B cell (primary cell): ENCODE data around the gene RMND1. TPM values are rescaled to one million over a fixed set of nuclear protein-coding genes. Genes with fewer than 3 reads are reported as not detected.
A peak's percentile ranks its signal among the peaks of the same experiment; 100 is the strongest.

ENCODE experiments used
- ATAC-seq: fragments of 200-7000 bp; cut with Tn5 transposase; one replicate; pipeline ENCODE4 v1.10.0; 2021; ENCODE audit warnings: low read depth, mild to moderate bottlenecking, moderate number of reproducible peaks, moderate library complexity
- CTCF ChIA-PET: fragments of 350-600 bp; sonication (Branson Sonifier 250); formaldehyde crosslinking; loops from one replicate; lab custom pipeline; 2021; ENCODE audit warnings: antibody characterized with exemption, inconsistent platforms; lab: Charles Lee
- POLR2A ChIA-PET: fragments of 350-600 bp; sonication (Branson Sonifier 250); formaldehyde crosslinking; loops from one replicate; lab custom pipeline; 2021; ENCODE audit warnings: antibody characterized with exemption; lab: Charles Lee
- DNase-seq: peaks from one replicate; pipeline ENCODE4 v3.0.0; 2013
- H2AFZ ChIP-seq: 2 replicates; pipeline ENCODE4 v1.6.1; 2012; ENCODE audit warnings: mild to moderate bottlenecking, low read depth, low read length; ENCODE audit not compliant: insufficient read depth, poor library complexity, severe bottlenecking
- H3K27ac ChIP-seq, 2 donors: 1 replicate in 1 of 2; 2 replicates in 1 of 2; pipeline ENCODE4 v1.5.1; 2012 to 2013; ENCODE audit warnings: low read length in 2 of 2, mild to moderate bottlenecking in 2 of 2, moderate library complexity in 1 of 2
- H3K27me3 ChIP-seq, 4 experiments: fragments of 200-600 bp in 1 of 4; sonication (generic) in 1 of 4; replicated peaks in 1 of 4; 1 replicate in 2 of 4; 2 replicates in 2 of 4; pipeline versions ENCODE4 v1.6.1 to v1.7.0; 2013 to 2016; ENCODE audit warnings: low read length in 3 of 4, mild to moderate bottlenecking in 2 of 4, mixed read lengths in 1 of 4, moderate library complexity in 1 of 4; ENCODE audit not compliant: insufficient read depth in 4 of 4, control insufficient read depth in 3 of 4; ENCODE audit errors: control extremely low read depth in 1 of 4
- H3K36me3 ChIP-seq, 2 experiments: replicated peaks in 1 of 2; 1 replicate in 1 of 2; 2 replicates in 1 of 2; pipeline versions ENCODE4 v1.6.1 to v1.7.1; 2013; ENCODE audit warnings: low read length in 1 of 2; ENCODE audit not compliant: insufficient read depth in 2 of 2, control insufficient read depth in 1 of 2; ENCODE audit errors: control extremely low read depth in 1 of 2, extremely low read depth in 1 of 2
- H3K4me1 ChIP-seq, 2 donors: fragments of 200-600 bp in 1 of 2; sonication (generic) in 1 of 2; 1 replicate in 1 of 2; 2 replicates in 1 of 2; pipeline versions ENCODE4 v1.5.1 to v1.6.1; 2013 to 2017; ENCODE audit warnings: low read length in 2 of 2; ENCODE audit not compliant: control insufficient read depth in 2 of 2, insufficient read depth in 2 of 2
- H3K4me2 ChIP-seq: replicated peaks from 2 replicates; pipeline ENCODE3; 2012; ENCODE audit warnings: mild to moderate bottlenecking, low read depth, low read length; ENCODE audit not compliant: poor library complexity, severe bottlenecking
- H3K4me3 ChIP-seq, 5 experiments: fragments of 200-600 bp in 1 of 5; sonication (generic) in 1 of 5; 1 replicate in 3 of 5; 2 replicates in 2 of 5; pipeline versions ENCODE4 v1.5.1 to v1.7.0; 2011 to 2016; ENCODE audit warnings: low read length in 4 of 5, mild to moderate bottlenecking in 4 of 5, low read depth in 2 of 5, control low read depth in 1 of 5, moderate library complexity in 1 of 5; ENCODE audit not compliant: insufficient read depth in 1 of 5; ENCODE audit errors: control extremely low read depth in 1 of 5, extremely low read depth in 1 of 5
- H3K79me2 ChIP-seq: fragments of 200-600 bp; sonication (generic); one replicate; pipeline ENCODE4 v1.6.0; 2016; ENCODE audit warnings: low read length; ENCODE audit not compliant: control insufficient read depth, insufficient read depth
- H3K9ac ChIP-seq: fragments of 200-600 bp; sonication (generic); 2 replicates; pipeline ENCODE4 v1.6.1; 2017; ENCODE audit warnings: mild to moderate bottlenecking, low read length, moderate library complexity
- H3K9me3 ChIP-seq, 3 donors: one replicate each; pipeline versions ENCODE4 v1.6.1 to v1.7.1; 2013; ENCODE audit warnings: low read length in 2 of 3; ENCODE audit not compliant: control insufficient read depth in 2 of 3, insufficient read depth in 1 of 3; ENCODE audit errors: control extremely low read depth in 1 of 3
- H4K20me1 ChIP-seq: 2 replicates; pipeline ENCODE4 v1.6.0; 2012; ENCODE audit warnings: mild to moderate bottlenecking, low read length; ENCODE audit not compliant: insufficient read depth, control insufficient read depth, poor library complexity, severe bottlenecking
- H3K27ac Mint-ChIP-seq: one replicate; pipeline ENCODE4 v1.8.0; 2021; ENCODE audit warnings: mixed read lengths
- H3K27me3 Mint-ChIP-seq: one replicate; pipeline ENCODE4 v1.8.0; 2021; ENCODE audit warnings: mixed read lengths
- H3K4me1 Mint-ChIP-seq: one replicate; pipeline ENCODE4 v1.8.0; 2021; ENCODE audit warnings: mixed read lengths
- H3K4me3 Mint-ChIP-seq: one replicate; pipeline ENCODE4 v1.8.0; 2021; ENCODE audit warnings: mixed read lengths
- H3K9me3 Mint-ChIP-seq: one replicate; pipeline ENCODE4 v1.8.0; 2022; ENCODE audit warnings: mixed read lengths; ENCODE audit not compliant: insufficient read depth
- EZH2 ChIP-seq: IDR thresholded peaks from 2 replicates; pipeline ENCODE4 v1.6.1; 2012; ENCODE audit warnings: borderline replicate concordance, low read depth, mild to moderate bottlenecking, moderate library complexity, low read length; ENCODE audit not compliant: insufficient read depth, poor library complexity, severe bottlenecking
- WGBS: methylation state at CpG from one replicate; pipeline ENCODE4 v1.1.5; 2013; ENCODE audit warnings: missing lambda C conversion rate; ENCODE audit not compliant: insufficient coverage; 5-methylcytosine and 5-hydroxymethylcytosine counted together
- intact Hi-C: fragments of 100-400 bp; cut with micrococcal nuclease; formaldehyde crosslinking; loops from one replicate; pipeline ENCODE4 v1.10.0; 2022
- polyA plus RNA-seq: library from polyadenylated mRNA; depleted of rRNA; stranded (reverse); fragments of >200 nt; gene quantifications from 2 replicates; pipeline ENCODE4 v1.2.3, GENCODE V29; 2012
- total RNA-seq, 2 donors: library from RNA; stranded (reverse); fragments of 120-200 nt in 1 of 2; gene quantifications; 1 replicate in 1 of 2; 2 replicates in 1 of 2; pipeline versions ENCODE4 v1.2.3 to v1.2.4, GENCODE V29; 2013 to 2022
- TF ChIP-seq, protein P1 (sequence below): fragments of 200-600 bp; IDR thresholded peaks from one replicate; pipeline ENCODE4 v1.8.0; 2022; ENCODE audit warnings: antibody characterized with exemption, mild to moderate bottlenecking

RMND1 gene
- total and polyA plus RNA-seq, 2 donors (not counting 1 experiment from before 2014, with no cell fraction given) = 4.3 to 15.7 TPM

DNA sequence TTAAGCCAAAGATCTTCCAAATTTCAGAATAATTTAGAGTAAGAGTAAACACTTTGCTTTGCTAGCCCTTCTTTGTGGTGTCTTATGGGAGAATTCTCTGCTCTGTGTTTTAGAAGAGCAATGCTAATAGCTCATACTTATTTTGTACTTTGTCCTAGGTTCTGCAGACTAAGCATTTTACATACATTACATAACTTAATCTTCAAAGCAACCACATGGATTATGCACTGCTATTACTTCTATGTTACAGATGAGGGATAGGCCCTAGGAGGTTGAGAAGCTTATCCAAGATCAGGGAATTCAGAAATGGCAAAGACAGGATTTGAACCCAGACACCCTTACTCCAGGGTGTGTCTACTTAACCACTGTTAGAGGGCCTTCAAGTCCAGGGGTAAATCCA is 32.1 kb upstream of the RMND1 start:
- H4K20me1 ChIP-seq = no peaks in the 10 kb centered on the region
- ChIA-PET CTCF (no interaction called here), POLR2A (no interaction called here)
- no peak for DNase-seq
- H3K4me3 ChIP-seq = no peak overlapping the region
- intact Hi-C loops = no loop called here
- no peak overlapping the region for H3K4me2 ChIP-seq
- peaks cover 18% of the 10 kb centered on the region for H3K4me1 Mint-ChIP-seq
- H3K27ac ChIP-seq = no peak overlapping the region
- H3K4me1 ChIP-seq = peaks cover 13 to 15% of the 10 kb centered on the region in 2 donors
- H3K79me2 ChIP-seq = no peaks in the 10 kb centered on the region
- H3K9ac ChIP-seq = no peak overlapping the region
- TF ChIP-seq, protein P1, sequence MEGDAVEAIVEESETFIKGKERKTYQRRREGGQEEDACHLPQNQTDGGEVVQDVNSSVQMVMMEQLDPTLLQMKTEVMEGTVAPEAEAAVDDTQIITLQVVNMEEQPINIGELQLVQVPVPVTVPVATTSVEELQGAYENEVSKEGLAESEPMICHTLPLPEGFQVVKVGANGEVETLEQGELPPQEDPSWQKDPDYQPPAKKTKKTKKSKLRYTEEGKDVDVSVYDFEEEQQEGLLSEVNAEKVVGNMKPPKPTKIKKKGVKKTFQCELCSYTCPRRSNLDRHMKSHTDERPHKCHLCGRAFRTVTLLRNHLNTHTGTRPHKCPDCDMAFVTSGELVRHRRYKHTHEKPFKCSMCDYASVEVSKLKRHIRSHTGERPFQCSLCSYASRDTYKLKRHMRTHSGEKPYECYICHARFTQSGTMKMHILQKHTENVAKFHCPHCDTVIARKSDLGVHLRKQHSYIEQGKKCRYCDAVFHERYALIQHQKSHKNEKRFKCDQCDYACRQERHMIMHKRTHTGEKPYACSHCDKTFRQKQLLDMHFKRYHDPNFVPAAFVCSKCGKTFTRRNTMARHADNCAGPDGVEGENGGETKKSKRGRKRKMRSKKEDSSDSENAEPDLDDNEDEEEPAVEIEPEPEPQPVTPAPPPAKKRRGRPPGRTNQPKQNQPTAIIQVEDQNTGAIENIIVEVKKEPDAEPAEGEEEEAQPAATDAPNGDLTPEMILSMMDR = no peak
- no peak for TF ChIP-seq EZH2
- no peaks in the 10 kb centered on the region for H3K9me3 Mint-ChIP-seq
- H2AFZ ChIP-seq = no peak overlapping the region
- H3K36me3 ChIP-seq = no peaks in the 10 kb centered on the region
- peaks cover 0 to 4% (median 0%) of the 10 kb centered on the region in 3 donors for H3K9me3 ChIP-seq
- H3K27ac Mint-ChIP-seq = no peak overlapping the region
- H3K27me3 ChIP-seq = no peaks in the 10 kb centered on the region
- no peak for ATAC-seq
- no peaks in the 10 kb centered on the region for H3K27me3 Mint-ChIP-seq
- H3K4me3 Mint-ChIP-seq = no peak overlapping the region

GRCh38 chr6:151482290-151482689 is 30.4 kb upstream of the RMND1 start:
- H3K9me3 Mint-ChIP-seq = no peaks in the 10 kb centered on the region
- H3K4me2 ChIP-seq = peak overlapping the region; percentile 64
- ATAC-seq = no peak
- TF ChIP-seq, protein P1 = no peak
- no peak for TF ChIP-seq EZH2
- no peaks in the 10 kb centered on the region for H3K27me3 Mint-ChIP-seq
- no peaks in the 10 kb centered on the region for H3K36me3 ChIP-seq
- H3K4me3 Mint-ChIP-seq = peak overlapping the region; percentile 82
- CTCF ChIA-PET = interaction anchor here (0.7 to 0.9 kb wide), 2 partner anchors 9 to 158 kb away, joined by 4 read pairs; no protein-coding TSS in a partner anchor
- peaks cover 13 to 15% of the 10 kb centered on the region in 2 donors for H3K4me1 ChIP-seq
- no CpG with 5 or more reads among the region's 5 CpGs for WGBS
- H3K9me3 ChIP-seq = peaks cover 0 to 4% (median 0%) of the 10 kb centered on the region in 3 donors
- peak overlapping the region; percentile 53 to 58 for H3K27ac ChIP-seq
- DNase-seq = peak; percentile 25
- H3K9ac ChIP-seq = peak overlapping the region; percentile 53
- POLR2A ChIA-PET = interaction anchor here (0.7 kb wide), 1 partner anchor 34 kb away, joined by 7 read pairs; no protein-coding TSS in a partner anchor
- no peaks in the 10 kb centered on the region for H3K27me3 ChIP-seq
- intact Hi-C loops = no loop called here
- no peaks in the 10 kb centered on the region for H3K79me2 ChIP-seq
- H3K27ac Mint-ChIP-seq = peak overlapping the region; percentile 89
- peak overlapping the region in 3 of 5 experiments; percentile 17 to 33 (median 26) for H3K4me3 ChIP-seq
- no peaks in the 10 kb centered on the region for H4K20me1 ChIP-seq
- peak overlapping the region; percentile 41 for H2AFZ ChIP-seq
- peaks cover 18% of the 10 kb centered on the region for H3K4me1 Mint-ChIP-seq
